Fibroblast of villous mesenchyme (primary cell): ENCODE data around the gene MTCH2. TPM values are rescaled to one million over a fixed set of nuclear protein-coding genes. Genes with fewer than 3 reads are reported as not detected.
A peak's percentile ranks its signal among the peaks of the same experiment; 100 is the strongest.
"Not testable (repeated sequence)": the region's sequence is repeated elsewhere in the genome, so short reads cannot be mapped to it uniquely, and the experiment has no call there.

Experiments used
- DNase-seq: peaks from one replicate; pipeline ENCODE4 v3.0.0-alpha.2; 2010; ENCODE audit warnings: low read depth
- H3K4me3 ChIP-seq: 2 replicates; pipeline ENCODE4 v1.5.1; 2011; ENCODE audit warnings: low read depth, mild to moderate bottlenecking, low read length
- total RNA-seq: library from RNA; depleted of rRNA; stranded (reverse); fragments of >200 nt; gene quantifications from 2 replicates; pipeline ENCODE4 v1.2.3, GENCODE V29; 2012
- TF ChIP-seq, protein P1 (sequence below): IDR thresholded peaks from 2 replicates; pipeline ENCODE4 v1.5.1; 2012; ENCODE audit warnings: low read depth, mild to moderate bottlenecking, low read length; ENCODE audit not compliant: insufficient read depth

Gene MTCH2
- total RNA-seq, result 78.9 and 102 TPM in 2 replicates

GRCh38 chr11:47642099-47642855 lies at the start of gene MTCH2:
Gene MTCH2 (minus strand): TSS chr11:47642559. CDS start chr11:47642465, 94 bp downstream.
- TF ChIP-seq, protein P1, sequence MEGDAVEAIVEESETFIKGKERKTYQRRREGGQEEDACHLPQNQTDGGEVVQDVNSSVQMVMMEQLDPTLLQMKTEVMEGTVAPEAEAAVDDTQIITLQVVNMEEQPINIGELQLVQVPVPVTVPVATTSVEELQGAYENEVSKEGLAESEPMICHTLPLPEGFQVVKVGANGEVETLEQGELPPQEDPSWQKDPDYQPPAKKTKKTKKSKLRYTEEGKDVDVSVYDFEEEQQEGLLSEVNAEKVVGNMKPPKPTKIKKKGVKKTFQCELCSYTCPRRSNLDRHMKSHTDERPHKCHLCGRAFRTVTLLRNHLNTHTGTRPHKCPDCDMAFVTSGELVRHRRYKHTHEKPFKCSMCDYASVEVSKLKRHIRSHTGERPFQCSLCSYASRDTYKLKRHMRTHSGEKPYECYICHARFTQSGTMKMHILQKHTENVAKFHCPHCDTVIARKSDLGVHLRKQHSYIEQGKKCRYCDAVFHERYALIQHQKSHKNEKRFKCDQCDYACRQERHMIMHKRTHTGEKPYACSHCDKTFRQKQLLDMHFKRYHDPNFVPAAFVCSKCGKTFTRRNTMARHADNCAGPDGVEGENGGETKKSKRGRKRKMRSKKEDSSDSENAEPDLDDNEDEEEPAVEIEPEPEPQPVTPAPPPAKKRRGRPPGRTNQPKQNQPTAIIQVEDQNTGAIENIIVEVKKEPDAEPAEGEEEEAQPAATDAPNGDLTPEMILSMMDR, result no peak
- peak; percentile 98 for DNase-seq
- H3K4me3 ChIP-seq, result peak within 1 kb of the TSS; percentile 91

DNA sequence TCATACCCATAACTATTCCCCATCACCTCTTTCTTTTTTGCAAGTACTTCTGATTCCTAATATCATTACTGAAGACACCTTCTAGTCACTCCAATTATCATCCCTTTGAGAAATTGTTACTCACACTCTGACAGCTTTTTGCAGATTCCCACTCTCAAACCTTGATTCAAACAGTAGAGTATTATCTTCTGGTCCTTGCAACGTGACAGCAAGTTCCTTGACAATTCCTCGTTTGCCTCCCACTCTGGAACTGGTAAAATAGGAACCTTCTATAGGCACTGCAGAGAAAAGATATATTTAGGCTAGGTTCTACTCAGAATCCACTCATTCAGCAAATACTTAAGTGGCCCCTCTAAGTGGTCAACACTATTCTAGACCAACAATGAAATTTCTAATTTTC lies 49.6 kb upstream of the MTCH2 start:
- no peak overlapping the region for H3K4me3 ChIP-seq
- TF ChIP-seq, protein P1, result no peak
- no peak for DNase-seq

DNA sequence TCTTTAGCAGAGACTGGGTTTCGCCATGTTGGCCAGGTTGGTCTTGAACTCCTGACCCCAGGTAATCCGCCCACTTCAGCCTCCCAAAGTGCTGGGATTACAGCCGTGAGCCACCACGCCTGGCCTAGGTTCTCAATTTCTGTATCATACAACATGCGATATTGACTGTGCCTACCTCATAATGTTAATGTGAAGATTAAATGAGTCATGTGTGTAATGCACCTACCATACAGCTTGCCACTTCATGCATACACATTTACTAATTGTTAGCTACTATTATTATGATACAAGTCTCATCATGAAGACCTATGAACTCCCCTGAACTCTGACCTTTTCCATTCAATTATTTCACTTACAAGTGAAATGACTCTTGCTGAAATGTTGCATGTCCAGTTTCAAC lies 47.1 kb upstream of the MTCH2 start:
- DNase-seq, result no peak
- TF ChIP-seq, protein P1, result no peak

DNA sequence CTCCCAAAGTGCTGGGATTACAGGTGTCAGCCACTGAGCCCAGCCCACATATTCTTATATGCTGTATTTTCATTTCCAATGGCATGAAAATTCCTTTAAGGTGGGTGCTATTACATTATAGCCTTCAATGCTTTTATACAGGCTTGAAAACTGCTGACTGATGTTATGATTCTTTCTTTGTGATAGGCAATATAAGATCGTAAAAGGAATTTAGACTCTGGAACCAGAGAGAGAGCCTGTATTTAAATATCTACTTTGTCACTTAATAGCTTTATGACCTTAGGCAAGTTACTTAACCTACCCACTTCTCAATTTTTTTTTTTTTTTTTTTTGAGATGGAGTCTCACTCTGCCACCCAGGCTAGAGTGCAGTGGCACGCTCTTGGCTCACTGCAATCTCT lies 46.6 kb upstream of the MTCH2 start:
- H3K4me3 ChIP-seq, result no peak overlapping the region
- TF ChIP-seq, protein P1, result no peak
- no peak for DNase-seq

More for the DNA sequence above, 47.1 kb upstream of the MTCH2 start:
- H3K4me3 ChIP-seq, result no peak overlapping the region

DNA sequence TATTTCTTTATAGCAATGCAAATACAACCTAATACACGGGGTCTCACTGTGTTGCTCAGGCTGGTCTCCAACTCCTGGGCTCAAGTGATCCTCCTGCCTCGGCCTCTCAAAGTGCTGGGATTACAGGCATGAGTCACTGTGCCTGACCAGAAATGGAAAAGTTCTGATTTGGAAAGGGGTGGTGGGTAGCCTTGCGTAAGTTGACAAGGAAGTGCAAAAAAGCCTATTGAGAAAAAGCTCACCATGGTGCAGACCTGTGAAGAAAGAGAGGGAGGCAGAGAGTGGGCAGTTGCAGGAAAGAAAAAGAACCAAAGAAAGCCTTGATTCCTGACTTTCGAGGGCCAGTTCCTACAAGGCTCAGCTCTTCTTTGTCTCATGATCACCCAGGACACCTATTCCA lies 45.8 kb upstream of the MTCH2 start:
- no peak overlapping the region for H3K4me3 ChIP-seq

DNA sequence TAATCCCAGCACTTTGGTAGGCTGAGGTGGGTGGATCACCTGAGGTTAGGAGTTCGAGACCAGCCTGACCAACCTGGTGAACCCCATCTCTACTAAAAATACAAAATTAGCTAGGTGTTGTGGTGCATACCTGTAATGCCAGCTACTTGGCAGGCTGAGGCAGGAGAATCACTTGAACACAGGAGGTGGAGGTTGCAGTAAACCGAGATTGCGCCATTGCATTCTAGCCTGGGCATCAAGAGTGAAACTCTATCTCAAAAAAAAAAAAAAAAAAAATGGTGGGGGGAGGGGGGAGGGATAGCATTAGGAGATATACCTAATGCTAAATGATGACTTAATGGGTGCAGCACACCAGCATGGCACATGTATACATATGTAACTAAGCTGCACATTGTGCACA lies 44.3 kb upstream of the MTCH2 start:
- DNase-seq, H3K4me3 ChIP-seq: not testable (repeated sequence)

More for the DNA sequence above, 45.8 kb upstream of the MTCH2 start:
- no peak for DNase-seq
- TF ChIP-seq, protein P1, result no peak

- TF ChIP-seq, protein P1, result no peak
- no peak overlapping the region for H3K4me3 ChIP-seq
- no peak for DNase-seq
Measured at GRCh38 chr11:47686151-47686550, 43.8 kb upstream of the MTCH2 start.
